ENCODE measurements around the gene PPP1R9B. TPM values are rescaled to one million over a fixed set of nuclear protein-coding genes. Genes with fewer than 3 reads are reported as not detected.

PPP1R9B gene
- total RNA-seq, 4 donors from 2014 or later, result 28.6 to 37.2 (median 31.9) TPM

GRCh38 chr17:50115756-50116155 lies 34.7 kb downstream of the PPP1R9B start:
- Histone ChIP-seq H3K4me3 (replicated peaks in 1 of 3) (no peak overlapping the region), H3K27me3 (no peaks in the 10 kb centered on the region), H3K4me1 (peaks cover 7 to 25% of the 10 kb centered on the region in 2 donors), H3K9me3 (no peaks in the 10 kb centered on the region), H3K27ac (no peak overlapping the region), H3K36me3 (no peaks in the 10 kb centered on the region)
- no peak for TF ChIP-seq CTCF (IDR thresholded peaks at IDR 0.05)
- no peak for TF ChIP-seq POLR2A (IDR thresholded peaks at IDR 0.05)
- WGBS, 2 donors, result 53 to 60% methylated on average over 10 to 14 of the region's 17 CpGs
- DNase-seq, result no peak
- intact Hi-C loops (cut with DNase I), result loop anchor here (10.0 kb wide), 1 partner anchor 179 kb away; no protein-coding TSS in a partner anchor

GRCh38 chr17:50114849-50115357 lies 35.6 kb downstream of the PPP1R9B start:
- intact Hi-C loops (cut with DNase I), result loop anchor here (5.0 to 10.0 kb wide), 2 partner anchors 32 to 180 kb away; no protein-coding TSS in a partner anchor
- DNase-seq, result no peak
- TF ChIP-seq POLR2A (IDR thresholded peaks at IDR 0.05) (no peak), CTCF (IDR thresholded peaks at IDR 0.05) (peak in 3 of 6 experiments; percentile 16 to 40 (median 27))
- H3K9me3 ChIP-seq, result no peaks in the 10 kb centered on the region
- WGBS, 2 donors, result 22 to 27% methylated on average over 6 of the region's 6 CpGs
- no peaks in the 10 kb centered on the region for H3K27me3 ChIP-seq
- H3K4me1 ChIP-seq, result peaks cover 7 to 25% of the 10 kb centered on the region in 2 donors
- H3K36me3 ChIP-seq, result peaks cover 0 to 2% of the 10 kb centered on the region in 2 donors
- no peak overlapping the region for H3K4me3 ChIP-seq (replicated peaks in 1 of 3)
- no peak overlapping the region for H3K27ac ChIP-seq

GRCh38 chr17:50114401-50114800 lies 36.1 kb downstream of the PPP1R9B start:
- no peak for DNase-seq
- no peak overlapping the region for H3K4me3 ChIP-seq (replicated peaks in 1 of 3)
- 87 to 90% methylated on average over 4 of the region's 4 CpGs for WGBS, 2 donors
- no peaks in the 10 kb centered on the region for H3K9me3 ChIP-seq
- peaks cover 7 to 25% of the 10 kb centered on the region in 2 donors for H3K4me1 ChIP-seq
- TF ChIP-seq CTCF (IDR thresholded peaks at IDR 0.05), result no peak
- TF ChIP-seq POLR2A (IDR thresholded peaks at IDR 0.05), result no peak
- H3K36me3 ChIP-seq, result peaks cover under 1 to 7% of the 10 kb centered on the region in 2 donors
- H3K27me3 ChIP-seq, result no peaks in the 10 kb centered on the region
- intact Hi-C loops (cut with DNase I), result loop anchor here (5.0 to 10.0 kb wide), 2 partner anchors 33 to 180 kb away; no protein-coding TSS in a partner anchor
- H3K27ac ChIP-seq, result no peak overlapping the region

- WGBS, 2 donors, result 71 to 76% methylated on average over 6 to 7 of the region's 7 CpGs
- Histone ChIP-seq H3K27me3 (no peaks in the 10 kb centered on the region), H3K27ac (no peak overlapping the region), H3K9me3 (no peaks in the 10 kb centered on the region), H3K36me3 (peaks cover 7 to 9% of the 10 kb centered on the region in 2 donors), H3K4me1 (peaks cover 7 to 25% of the 10 kb centered on the region in 2 donors), H3K4me3 (replicated peaks in 1 of 3) (no peak overlapping the region)
- DNase-seq, result no peak
- intact Hi-C loops (cut with DNase I), result loop anchor here (5.0 to 10.0 kb wide), 2 partner anchors 34 to 181 kb away; no protein-coding TSS in a partner anchor
- TF ChIP-seq POLR2A (IDR thresholded peaks at IDR 0.05), result no peak
- no peak for TF ChIP-seq CTCF (IDR thresholded peaks at IDR 0.05)
Observed at GRCh38 chr17:50113624-50114320, 36.7 kb downstream of the PPP1R9B start.

- Histone ChIP-seq H3K4me3 (replicated peaks in 1 of 3) (no peak overlapping the region), H3K27me3 (no peaks in the 10 kb centered on the region), H3K36me3 (peaks cover 17 to 18% of the 10 kb centered on the region in 2 donors), H3K9me3 (no peaks in the 10 kb centered on the region), H3K27ac (peak overlapping the region in 1 of 3 donors; percentile 62), H3K4me1 (peaks cover 7 to 25% of the 10 kb centered on the region in 2 donors)
- TF ChIP-seq POLR2A (IDR thresholded peaks at IDR 0.05) (no peak), CTCF (IDR thresholded peaks at IDR 0.05) (no peak)
- no peak for DNase-seq
- intact Hi-C loops (cut with DNase I), result loop anchor here (5.0 to 10.0 kb wide), 2 partner anchors 35 to 182 kb away; no protein-coding TSS in a partner anchor
- 73 to 88% methylated on average over 15 to 16 of the region's 17 CpGs for WGBS, 2 donors
Observed at GRCh38 chr17:50112694-50113093, 37.8 kb downstream of the PPP1R9B start.
